GM13976 (cell line): Measurements from ENCODE around the gene JPT2.
A peak's percentile ranks its signal among the peaks of the same experiment; 100 is the strongest.
"Not testable (repeated sequence)": the region's sequence is repeated elsewhere in the genome, so short reads cannot be mapped to it uniquely, and the experiment has no call there.

Experiments
- DNase-seq: peaks from one replicate; pipeline ENCODE4 v3.0.0; 2012; ENCODE audit warnings: low spot score
- CTCF ChIP-seq: IDR thresholded peaks from 2 replicates; pipeline ENCODE4 v1.5.1; 2012; ENCODE audit warnings: borderline replicate concordance, mild to moderate bottlenecking; ENCODE audit not compliant: insufficient read depth; ENCODE audit errors: extremely low read depth, missing control alignments, control extremely low read depth
- in situ Hi-C: fragments of 300-500 bp; cut with MboI; formaldehyde crosslinking; loops from one replicate; pipeline ENCODE4 v1.12.0; 2022; ENCODE audit warnings: low sequenced_read_pairs, mixed read lengths, inconsistent platforms; ENCODE audit not compliant: unreplicated experiment

JPT2 gene

GRCh38 chr16:1708768-1709180, 30.7 kb downstream of the JPT2 start:
- no peak for TF ChIP-seq CTCF
- in situ Hi-C loops = no loop called here
- no peak for DNase-seq

- in situ Hi-C loops = no loop called here
- no peak for TF ChIP-seq CTCF
- DNase-seq = no peak
Measured at GRCh38 chr16:1709356-1709755, 31.3 kb downstream of the JPT2 start.

- no peak for TF ChIP-seq CTCF
- DNase-seq = no peak
- in situ Hi-C loops = no loop called here
Measured at GRCh38 chr16:1710811-1711507, 32.9 kb downstream of the JPT2 start.

GRCh38 chr16:1712791-1713261, 34.7 kb downstream of the JPT2 start:
- no peak for DNase-seq
- in situ Hi-C loops = no loop called here

GRCh38 chr16:1713331-1713730, 35.3 kb downstream of the JPT2 start:
- in situ Hi-C loops = no loop called here
- no peak for DNase-seq
- TF ChIP-seq CTCF = no peak

More at GRCh38 chr16:1712791-1713261, 34.7 kb downstream of the JPT2 start:
- no peak for TF ChIP-seq CTCF

GRCh38 chr16:1713933-1714332, 35.9 kb downstream of the JPT2 start:
- in situ Hi-C loops = no loop called here
- no peak for TF ChIP-seq CTCF
- peak; percentile 76 for DNase-seq

- DNase-seq = no peak
- TF ChIP-seq CTCF = no peak
- in situ Hi-C loops = no loop called here
Measured at GRCh38 chr16:1715220-1715619, 37.1 kb downstream of the JPT2 start.

- in situ Hi-C loops = not testable (repeated sequence)
Measured at GRCh38 chr16:1718236-1718635, 40.2 kb downstream of the JPT2 start.

GRCh38 chr16:1719559-1720229, 41.6 kb downstream of the JPT2 start:
- DNase-seq, in situ Hi-C loops: not testable (repeated sequence)

More at GRCh38 chr16:1718236-1718635, 40.2 kb downstream of the JPT2 start:
- not testable (repeated sequence) for DNase-seq
